Duodenal mucosa (tissue), 2 donors: ENCODE results near the gene MRM1.

Experiments used
- H3K27ac ChIP-seq: one replicate; pipeline ENCODE4 v1.7.0; 2013; ENCODE audit warnings: low read depth, low read length
- H3K27me3 ChIP-seq, 2 donors: one replicate each; pipeline ENCODE4 v1.7.0; 2013; ENCODE audit warnings: low read length in 2 of 2, control low read depth in 1 of 2; ENCODE audit not compliant: insufficient read depth in 2 of 2, control insufficient read depth in 1 of 2
- H3K36me3 ChIP-seq, 2 donors: one replicate each; pipeline ENCODE4 v1.7.0; 2013; ENCODE audit warnings: low read length in 2 of 2, control low read depth in 1 of 2; ENCODE audit not compliant: insufficient read depth in 2 of 2, control insufficient read depth in 1 of 2
- H3K4me1 ChIP-seq, 2 donors: one replicate each; pipeline ENCODE4 v1.7.0; 2013; ENCODE audit warnings: low read length in 2 of 2, control low read depth in 1 of 2; ENCODE audit not compliant: insufficient read depth in 2 of 2, control insufficient read depth in 1 of 2
- H3K4me3 ChIP-seq, 2 donors: one replicate each; pipeline ENCODE4 v1.7.0; 2013; ENCODE audit warnings: low read length in 2 of 2, low read depth in 1 of 2
- H3K9ac ChIP-seq, 2 donors: one replicate each; pipeline ENCODE4 v1.7.0; 2013; ENCODE audit warnings: low read length in 2 of 2, low read depth in 1 of 2
- H3K9me3 ChIP-seq, 2 donors: one replicate each; pipeline ENCODE4 v1.7.0; 2013; ENCODE audit warnings: low read length in 2 of 2, control low read depth in 1 of 2; ENCODE audit not compliant: control insufficient read depth in 1 of 2

The MRM1 gene

GRCh38 chr17:36592316-36592715 is 9.1 kb upstream of the MRM1 start:
- peak overlapping the region; percentile 83 to 89 for H3K9ac ChIP-seq
- no peaks in the 10 kb centered on the region for H3K27me3 ChIP-seq
- peak overlapping the region; percentile 75 to 88 for H3K4me3 ChIP-seq
- H3K9me3 ChIP-seq, result no peaks in the 10 kb centered on the region
- peak overlapping the region; percentile 87 for H3K27ac ChIP-seq
- peaks cover 39 to 53% of the 10 kb centered on the region in 2 donors for H3K4me1 ChIP-seq
- H3K36me3 ChIP-seq, result peaks cover 3 to 31% of the 10 kb centered on the region in 2 donors

DNA sequence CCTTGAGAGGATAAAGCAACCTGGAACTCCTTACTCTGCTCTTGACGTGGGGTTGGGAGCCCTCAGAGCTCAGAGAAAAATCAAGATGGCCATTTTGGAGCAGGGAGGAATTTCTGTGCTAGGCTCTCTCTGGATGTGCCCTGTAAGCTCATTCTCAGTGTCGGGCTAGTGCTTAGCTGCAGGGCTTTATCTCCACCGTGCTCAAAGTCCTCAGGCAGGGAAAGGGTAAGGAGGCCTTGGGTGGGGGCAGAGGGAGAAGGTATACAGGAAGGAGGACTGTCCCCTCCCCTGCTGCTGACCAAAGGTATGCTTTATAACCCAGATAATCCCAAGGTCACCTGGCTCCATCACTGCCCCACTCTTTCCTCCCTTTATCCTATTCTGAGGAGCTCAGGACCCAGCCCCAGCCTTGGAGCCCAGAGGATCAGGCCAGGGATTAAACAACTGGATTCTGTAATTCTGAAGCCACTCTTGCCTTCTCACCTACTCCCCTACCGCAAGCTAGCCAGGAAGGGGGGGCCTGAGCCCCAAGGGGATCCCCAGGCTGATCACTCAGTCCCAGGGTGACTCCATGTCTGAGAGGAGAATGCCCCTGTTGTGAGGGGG is 8.6 kb upstream of the MRM1 start:
- H3K27ac ChIP-seq, result peak overlapping the region; percentile 87
- H3K9me3 ChIP-seq, result no peaks in the 10 kb centered on the region
- H3K36me3 ChIP-seq, result peaks cover 3 to 28% of the 10 kb centered on the region in 2 donors
- H3K4me3 ChIP-seq, result peak overlapping the region; percentile 75 to 88
- peaks cover 43 to 57% of the 10 kb centered on the region in 2 donors for H3K4me1 ChIP-seq
- peak overlapping the region; percentile 83 to 89 for H3K9ac ChIP-seq
- no peaks in the 10 kb centered on the region for H3K27me3 ChIP-seq

DNA sequence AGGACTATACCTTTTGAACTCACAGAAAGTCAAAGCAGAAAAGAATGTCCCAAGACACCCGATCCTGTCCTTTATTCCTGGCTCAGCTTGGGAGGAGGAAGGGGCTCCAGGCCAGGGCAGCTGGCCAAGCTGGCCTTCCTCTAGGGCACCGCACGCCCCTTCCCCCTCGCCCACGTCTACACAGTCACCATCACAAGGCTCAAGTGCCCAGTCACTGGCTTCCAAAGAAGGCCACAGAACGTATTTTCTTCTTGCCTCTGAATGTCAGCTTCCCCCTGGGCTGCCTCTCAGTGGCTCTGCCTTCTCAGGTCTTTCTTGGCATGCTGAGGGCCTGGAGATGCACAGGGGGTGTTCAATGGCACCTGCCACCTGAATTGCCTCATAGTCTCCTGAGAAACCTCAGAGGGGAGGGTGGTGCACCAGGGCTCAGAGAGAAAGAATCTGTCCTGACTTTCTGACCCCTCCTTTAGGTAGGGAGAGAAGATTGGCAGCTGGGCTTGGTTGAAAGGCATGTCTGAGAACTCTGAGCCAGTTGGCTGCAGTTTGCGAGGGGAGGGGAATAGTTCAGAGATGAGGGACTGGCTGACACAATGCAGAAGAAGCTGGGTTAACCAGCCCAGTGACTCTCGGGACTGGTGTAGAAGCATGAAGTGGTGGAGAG is 7.6 kb upstream of the MRM1 start:
- H3K9ac ChIP-seq, result peak overlapping the region; percentile 76 to 89
- peaks cover 53 to 67% of the 10 kb centered on the region in 2 donors for H3K4me1 ChIP-seq
- no peaks in the 10 kb centered on the region for H3K27me3 ChIP-seq
- no peaks in the 10 kb centered on the region for H3K9me3 ChIP-seq
- peaks cover 8 to 27% of the 10 kb centered on the region in 2 donors for H3K36me3 ChIP-seq
- H3K27ac ChIP-seq, result peak overlapping the region; percentile 79
- peak overlapping the region; percentile 75 to 88 for H3K4me3 ChIP-seq

GRCh38 chr17:36594626-36595401 is 6.6 kb upstream of the MRM1 start:
- Histone ChIP-seq H3K4me1 (peaks cover 61 to 71% of the 10 kb centered on the region in 2 donors), H3K36me3 (peaks cover 13 to 26% of the 10 kb centered on the region in 2 donors), H3K4me3 (peak overlapping the region; percentile 34 to 43), H3K9ac (no peak overlapping the region), H3K9me3 (no peaks in the 10 kb centered on the region), H3K27ac (no peak overlapping the region), H3K27me3 (no peaks in the 10 kb centered on the region)

GRCh38 chr17:36597226-36597625 is 4.2 kb upstream of the MRM1 start:
- Histone ChIP-seq H3K36me3 (peaks cover 14 to 28% of the 10 kb centered on the region in 2 donors), H3K4me1 (peaks cover 60 to 72% of the 10 kb centered on the region in 2 donors), H3K27ac (peak overlapping the region; percentile 51), H3K9ac (peak overlapping the region; percentile 16 to 53), H3K4me3 (peak overlapping the region; percentile 4 to 41), H3K9me3 (no peaks in the 10 kb centered on the region), H3K27me3 (no peaks in the 10 kb centered on the region)

DNA sequence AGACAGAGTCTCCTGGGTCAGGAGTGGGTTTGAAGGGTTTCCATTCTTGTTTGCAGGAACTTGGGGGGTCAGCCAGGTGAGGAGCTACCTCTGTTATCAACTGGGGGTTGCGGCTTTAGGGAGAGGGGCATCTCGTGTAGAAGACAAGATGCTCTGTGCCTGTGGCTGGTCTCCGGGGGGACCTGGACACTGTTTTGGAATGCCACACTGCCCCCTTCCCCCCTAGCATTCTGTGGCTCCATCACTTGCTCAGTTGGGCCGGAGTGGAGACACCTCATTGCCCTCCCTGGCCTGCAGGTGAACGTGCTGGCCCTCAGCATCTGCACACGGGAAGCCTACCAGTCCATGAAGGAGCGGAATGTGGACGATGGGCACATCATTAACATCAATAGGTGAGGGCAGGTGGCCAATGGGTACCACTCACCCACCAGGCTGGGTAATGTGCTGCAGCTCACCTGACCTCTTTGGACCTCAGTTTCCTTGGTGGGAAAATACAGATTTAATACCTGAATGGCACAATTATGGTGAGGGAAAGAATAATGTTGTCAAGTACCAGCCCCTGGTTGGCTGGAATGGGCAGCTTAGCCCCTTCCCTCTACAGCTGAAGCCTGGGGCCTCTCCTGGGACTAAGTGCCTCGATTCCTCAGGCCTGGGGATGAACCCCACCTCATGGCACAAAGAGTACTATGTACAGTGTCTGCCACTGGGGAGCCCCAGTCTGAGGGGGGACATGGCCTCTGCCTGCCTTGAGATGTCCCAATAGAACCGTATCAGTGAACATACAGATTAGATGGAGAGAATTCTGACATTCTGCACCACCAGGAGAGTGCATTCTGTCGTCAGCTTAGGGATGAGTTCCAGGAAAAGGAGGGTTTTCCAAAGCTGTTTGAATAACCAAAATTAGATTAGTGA is 3.3 kb upstream of the MRM1 start:
- Histone ChIP-seq H3K27me3 (no peaks in the 10 kb centered on the region), H3K4me1 (peaks cover 66 to 71% of the 10 kb centered on the region in 2 donors), H3K9ac (peak overlapping the region; percentile 69 to 74)

GRCh38 chr17:36598951-36599401 is 2.4 kb upstream of the MRM1 start:
- peak overlapping the region; percentile 1 to 41 for H3K4me3 ChIP-seq
- peak overlapping the region; percentile 57 for H3K27ac ChIP-seq
- H3K36me3 ChIP-seq, result peaks cover 14 to 28% of the 10 kb centered on the region in 2 donors
- H3K4me1 ChIP-seq, result peaks cover 61 to 71% of the 10 kb centered on the region in 2 donors
- no peaks in the 10 kb centered on the region for H3K9me3 ChIP-seq
- H3K9ac ChIP-seq, result peak overlapping the region; percentile 69 to 74
- no peaks in the 10 kb centered on the region for H3K27me3 ChIP-seq

More for the DNA sequence above, 3.3 kb upstream of the MRM1 start:
- peak overlapping the region; percentile 1 to 41 for H3K4me3 ChIP-seq
- H3K9me3 ChIP-seq, result no peaks in the 10 kb centered on the region
- H3K27ac ChIP-seq, result peak overlapping the region; percentile 51
- H3K36me3 ChIP-seq, result peaks cover 14 to 28% of the 10 kb centered on the region in 2 donors

DNA sequence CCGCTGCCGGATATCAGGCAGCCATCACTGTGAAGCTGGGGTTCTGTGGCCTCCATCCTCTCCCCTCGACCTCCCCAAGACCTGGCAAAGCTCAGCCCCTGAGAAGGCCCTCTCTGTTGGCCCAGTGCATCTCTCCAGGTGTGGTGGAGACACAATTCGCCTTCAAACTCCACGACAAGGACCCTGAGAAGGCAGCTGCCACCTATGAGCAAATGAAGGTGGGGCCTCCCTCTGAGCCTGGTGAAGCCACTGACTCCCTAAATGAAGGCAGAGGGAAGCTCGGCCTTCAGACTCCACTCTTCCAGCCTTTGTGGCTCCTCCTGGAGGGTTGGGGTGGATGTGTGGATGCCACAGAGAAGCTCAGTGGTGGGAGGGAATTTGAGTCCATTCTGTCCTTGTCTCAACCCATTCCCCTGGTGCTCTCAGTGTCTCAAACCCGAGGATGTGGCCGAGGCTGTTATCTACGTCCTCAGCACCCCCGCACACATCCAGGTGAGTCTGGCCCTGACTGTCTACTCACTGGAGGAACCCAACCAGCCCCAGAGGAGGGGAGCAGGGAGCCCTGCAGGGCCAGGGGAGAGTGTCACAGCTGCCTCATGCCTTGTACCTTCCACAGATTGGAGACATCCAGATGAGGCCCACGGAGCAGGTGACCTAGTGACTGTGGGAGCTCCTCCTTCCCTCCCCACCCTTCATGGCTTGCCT is 1.7 kb upstream of the MRM1 start:
- no peak overlapping the region for H3K4me3 ChIP-seq
- peaks cover 57 to 66% of the 10 kb centered on the region in 2 donors for H3K4me1 ChIP-seq
- peaks cover 14 to 28% of the 10 kb centered on the region in 2 donors for H3K36me3 ChIP-seq
- no peaks in the 10 kb centered on the region for H3K9me3 ChIP-seq
- peak overlapping the region; percentile 53 for H3K27ac ChIP-seq
- peak overlapping the region; percentile 74 to 92 for H3K9ac ChIP-seq
- no peaks in the 10 kb centered on the region for H3K27me3 ChIP-seq

DNA sequence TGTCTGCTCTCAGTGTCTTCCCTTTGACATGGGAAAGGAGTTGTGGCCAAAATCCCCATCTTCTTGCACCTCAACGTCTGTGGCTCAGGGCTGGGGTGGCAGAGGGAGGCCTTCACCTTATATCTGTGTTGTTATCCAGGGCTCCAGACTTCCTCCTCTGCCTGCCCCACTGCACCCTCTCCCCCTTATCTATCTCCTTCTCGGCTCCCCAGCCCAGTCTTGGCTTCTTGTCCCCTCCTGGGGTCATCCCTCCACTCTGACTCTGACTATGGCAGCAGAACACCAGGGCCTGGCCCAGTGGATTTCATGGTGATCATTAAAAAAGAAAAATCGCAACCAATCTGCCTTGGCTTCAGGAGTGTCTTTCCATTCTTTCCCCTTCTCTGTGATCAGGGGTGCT is 918 bp upstream of the MRM1 start:
- H3K9ac ChIP-seq, result peak overlapping the region; percentile 74 to 92
- no peak overlapping the region for H3K27ac ChIP-seq
- peak overlapping the region; percentile 90 to 97 for H3K4me3 ChIP-seq
- no peaks in the 10 kb centered on the region for H3K9me3 ChIP-seq
- no peaks in the 10 kb centered on the region for H3K27me3 ChIP-seq
- H3K36me3 ChIP-seq, result peaks cover 14 to 28% of the 10 kb centered on the region in 2 donors
- peaks cover 52 to 59% of the 10 kb centered on the region in 2 donors for H3K4me1 ChIP-seq
